ENCODE data around the gene RAD18.

GRCh38 chr3:8942115-8942514 is 21.2 kb downstream of the RAD18 start:
- TF ChIP-seq ZNF8 (CRISPR knock-in tag; IDR thresholded peaks at IDR 0.05) (no peak), OSR1 (CRISPR knock-in tag; IDR thresholded peaks at IDR 0.05) (no peak), ZNF70 (CRISPR knock-in tag; IDR thresholded peaks at IDR 0.05) (no peak), ARNTL (CRISPR knock-in tag; IDR thresholded peaks at IDR 0.05; ENCODE audit: borderline replicate concordance, low read depth) (no peak)

Data from SK-N-SH treated with all-trans-retinoic acid at 6 μM for 48 hours (cell line).